SK-N-SH (cell line): ENCODE measurements around the gene CDH15. TPM values are rescaled to one million over a fixed set of nuclear protein-coding genes. Genes with fewer than 3 reads are reported as not detected.

Experiments
- CTCF ChIA-PET: fragments of 300-600, 350-600 bp; formaldehyde crosslinking; extraction: SDS; loops from one replicate; lab custom pipeline; 2021; lab: Yijun Ruan, JAX
- POLR2A ChIA-PET: fragments of 350-600 bp; sonication (Branson Sonifier 250); formaldehyde crosslinking; extraction: SDS; loops from one replicate; lab custom pipeline; 2020; ENCODE audit warnings: antibody characterized with exemption, inconsistent platforms; lab: Yijun Ruan, JAX
- DNase-seq: peaks from one replicate; pipeline ENCODE4 v3.0.0; 2012
- H2AFZ ChIP-seq: fragments of 200-600 bp; sonication (generic); 2 replicates; pipeline ENCODE4 v1.8.1; 2016; ENCODE audit warnings: antibody characterized with exemption, mild to moderate bottlenecking, low read depth
- H3F3A ChIP-seq: fragments of 200-600 bp; sonication (generic); replicated peaks from 2 replicates; pipeline ENCODE3; 2016; ENCODE audit warnings: antibody characterized with exemption, mild to moderate bottlenecking; ENCODE audit not compliant: insufficient read depth
- H3K27ac ChIP-seq, 2 experiments: fragments of 200-500 bp in 1 of 2; fragments of 200-600 bp in 1 of 2; sonication (Bioruptor generic) in 1 of 2; sonication (generic), shearing (Covaris generic) in 1 of 2; 2 replicates each; pipeline versions ENCODE4 v1.5.1 to v1.6.1; 2014 to 2016; ENCODE audit warnings: low read depth in 2 of 2, inconsistent platforms in 1 of 2, low read length in 1 of 2, mild to moderate bottlenecking in 1 of 2, mixed read lengths in 1 of 2
- H3K27me3 ChIP-seq: fragments of 200-600 bp; sonication (generic), shearing (Covaris generic); 2 replicates; pipeline ENCODE4 v1.6.1; 2016; ENCODE audit warnings: mixed run types; ENCODE audit not compliant: insufficient read depth
- H3K36me3 ChIP-seq, 2 experiments: fragments of 200-500 bp in 1 of 2; fragments of 200-600 bp in 1 of 2; sonication (Bioruptor generic) in 1 of 2; sonication (generic) in 1 of 2; replicated peaks in 1 of 2; 2 replicates each; pipeline versions ENCODE3 to v1.5.1; 2014 to 2016; ENCODE audit warnings: low read length in 1 of 2, mild to moderate bottlenecking in 1 of 2; ENCODE audit not compliant: insufficient read depth in 2 of 2, control insufficient read depth in 1 of 2
- H3K4me1 ChIP-seq, 2 experiments: fragments of 200-500 bp in 1 of 2; fragments of 200-600 bp in 1 of 2; sonication (Bioruptor generic) in 1 of 2; sonication (generic), shearing (Covaris generic) in 1 of 2; 2 replicates each; pipeline versions ENCODE4 v1.5.1 to v1.6.1; 2014 to 2016; ENCODE audit warnings: low read depth in 1 of 2, low read length in 1 of 2, mixed run types in 1 of 2; ENCODE audit not compliant: insufficient read depth in 2 of 2, control insufficient read depth in 1 of 2
- H3K4me2 ChIP-seq: fragments of 200-600 bp; sonication (generic), shearing (Covaris generic); 2 replicates; pipeline ENCODE4 v1.6.1; 2017; ENCODE audit warnings: mixed run types
- H3K4me3 ChIP-seq, 2 experiments: fragments of 200-500 bp in 1 of 2; fragments of 200-600 bp in 1 of 2; sonication (Bioruptor generic) in 1 of 2; sonication (generic), shearing (Covaris generic) in 1 of 2; 2 replicates each; pipeline versions ENCODE4 v1.5.1 to v1.8.1; 2014 to 2016; ENCODE audit warnings: low read depth in 2 of 2, inconsistent platforms in 1 of 2, low read length in 1 of 2, mild to moderate bottlenecking in 1 of 2, mixed read lengths in 1 of 2, moderate library complexity in 1 of 2
- H3K79me2 ChIP-seq: fragments of 200-600 bp; sonication (generic); 2 replicates; pipeline ENCODE4 v1.8.1; 2017; ENCODE audit warnings: mild to moderate bottlenecking; ENCODE audit not compliant: insufficient read depth
- H3K9ac ChIP-seq: fragments of 200-600 bp; sonication (generic); 2 replicates; pipeline ENCODE4 v1.6.1; 2017; ENCODE audit warnings: mixed run types
- H3K9me2 ChIP-seq: fragments of 200-600 bp; sonication (generic); 2 replicates; pipeline ENCODE4 v1.6.1; 2017; ENCODE audit warnings: mixed run types
- H3K9me3 ChIP-seq: fragments of 200-600 bp; sonication (generic); 2 replicates; pipeline ENCODE4 v1.6.1; 2017; ENCODE audit warnings: mixed run types, mild to moderate bottlenecking, moderate library complexity
- H4K20me1 ChIP-seq: fragments of 200-600 bp; sonication (generic); 2 replicates; pipeline ENCODE4 v1.6.1; 2017; ENCODE audit warnings: mild to moderate bottlenecking, mixed run types; ENCODE audit not compliant: insufficient read depth
- ELF1 ChIP-seq: IDR thresholded peaks from 2 replicates; pipeline ENCODE4 v1.4.0; 2012
- EP300 ChIP-seq, 2 experiments: IDR thresholded peaks; 2 replicates each; pipeline versions ENCODE4 v1.4.0 to v1.6.1; 2012; ENCODE audit warnings: borderline replicate concordance in 1 of 2, low read depth in 1 of 2, low read length in 1 of 2
- EZH2phosphoT487 ChIP-seq: fragments of 200-600 bp; sonication (generic); IDR thresholded peaks from 2 replicates; pipeline ENCODE4 v1.6.1; 2017; ENCODE audit warnings: low read depth, mixed run types, mild to moderate bottlenecking, antibody characterized with exemption, moderate library complexity, borderline replicate concordance
- FOXM1 ChIP-seq: IDR thresholded peaks from 2 replicates; pipeline ENCODE4 v1.4.0; 2012; ENCODE audit warnings: low read depth, mild to moderate bottlenecking
- GATA2 ChIP-seq: sonication (generic); formaldehyde crosslinking; IDR thresholded peaks from 2 replicates; pipeline ENCODE4 v1.5.0; 2020; ENCODE audit warnings: mild to moderate bottlenecking, missing genetic modification reagents
- MEF2A ChIP-seq: IDR thresholded peaks from 2 replicates; pipeline ENCODE4 v1.4.0; 2012; ENCODE audit warnings: low read depth, borderline replicate concordance
- MXI1 ChIP-seq: IDR thresholded peaks from 2 replicates; pipeline ENCODE4 v1.6.1; 2012; ENCODE audit warnings: mild to moderate bottlenecking, low read depth, low read length, improper control_type of control experiment
- POLR2AphosphoS5 ChIP-seq: IDR thresholded peaks from 2 replicates; pipeline ENCODE4 v1.6.1; 2012; ENCODE audit warnings: low read depth, low read length
- RAD21 ChIP-seq: IDR thresholded peaks from 2 replicates; pipeline ENCODE4 v1.6.1; 2012; ENCODE audit warnings: mild to moderate bottlenecking, low read length
- TAF1 ChIP-seq: IDR thresholded peaks from 2 replicates; pipeline ENCODE4 v1.6.1; 2012; ENCODE audit warnings: low read depth, mild to moderate bottlenecking, low read length, moderate library complexity, borderline replicate concordance
- TEAD4 ChIP-seq: IDR thresholded peaks from 2 replicates; pipeline ENCODE4 v1.4.0; 2012; ENCODE audit warnings: mild to moderate bottlenecking, borderline replicate concordance; ENCODE audit not compliant: insufficient read depth
- YY1 ChIP-seq: IDR thresholded peaks from 2 replicates; pipeline ENCODE4 v1.4.0; 2012; ENCODE audit warnings: low read depth, mild to moderate bottlenecking
- WGBS: methylation state at CpG from one replicate; pipeline ENCODE4 v1.1.6; 2017; ENCODE audit warnings: low lambda C conversion rate; 5-methylcytosine and 5-hydroxymethylcytosine counted together
- polyA plus RNA-seq, 3 experiments: library from polyadenylated mRNA; depleted of rRNA; stranded (reverse); fragments of >200 nt; gene quantifications; 2 replicates each; pipeline ENCODE4 v1.2.3, GENCODE V29; 2012
- TF ChIP-seq, protein P1 (sequence below): IDR thresholded peaks from 2 replicates; pipeline ENCODE4; 2012
- TF ChIP-seq, protein P2 (sequence below): IDR thresholded peaks from 2 replicates; pipeline ENCODE4 v1.4.0; 2012; ENCODE audit warnings: low read depth
- TF ChIP-seq, protein P3 (sequence below): IDR thresholded peaks from 2 replicates; pipeline ENCODE4 v1.4.0; 2012; ENCODE audit warnings: low read depth, borderline replicate concordance
- TF ChIP-seq, protein P4 (sequence below): fragments of 150-350 bp; IDR thresholded peaks from 2 replicates; pipeline ENCODE4 v1.6.1; 2017; ENCODE audit warnings: antibody characterized with exemption, low read length, low read depth, borderline replicate concordance
- TF ChIP-seq, protein P5 (sequence below): IDR thresholded peaks from 2 replicates; pipeline ENCODE4 v1.4.0; 2012; ENCODE audit warnings: low read depth, borderline replicate concordance

Gene CDH15
- polyA plus RNA-seq, 1 of the 3 experiments (the other 2 are of a cell fraction), result 0.03 TPM

DNA sequence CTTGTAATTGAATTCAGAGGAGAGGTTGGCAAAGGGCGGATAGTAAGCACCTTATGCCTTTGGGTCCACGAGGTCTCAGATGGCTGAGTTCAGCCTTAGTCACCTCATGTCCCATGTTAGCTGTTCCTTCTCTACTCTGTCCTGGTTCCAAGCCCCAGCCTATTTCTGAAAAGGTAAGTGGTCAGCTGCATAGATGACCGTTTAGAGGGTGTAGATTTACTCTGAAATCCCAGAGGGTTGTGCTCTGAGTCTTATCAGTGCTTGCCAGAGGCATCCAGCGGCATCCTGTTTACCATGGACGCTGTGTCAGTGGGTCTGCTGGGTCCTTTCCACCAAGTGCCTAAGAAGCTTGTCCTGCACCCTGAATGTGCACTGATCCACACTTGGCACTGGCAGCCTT is 47.8 kb downstream of the CDH15 start:
- Histone ChIP-seq H3K9me3 (no peaks in the 10 kb centered on the region), H2AFZ (no peak overlapping the region), H3K4me1 (peaks cover 0 to 7% of the 10 kb centered on the region in 2 experiments; a peak in 2 of 4 replicates), H3K4me3 (no peak overlapping the region), H3K27me3 (no peaks in the 10 kb centered on the region), H3K9ac (no peak overlapping the region), H3K27ac (no peak overlapping the region), H3K36me3 (peaks cover 19 to 23% of the 10 kb centered on the region in 2 experiments), H3K79me2 (peaks cover 33% of the 10 kb centered on the region), H3F3A (no peaks in the 10 kb centered on the region), H4K20me1 (no peaks in the 10 kb centered on the region), H3K9me2 (no peaks in the 10 kb centered on the region), H3K4me2 (no peak overlapping the region)
- 76% methylated on average over 5 of the region's 5 CpGs for WGBS
- POLR2A ChIA-PET, result no interaction called here
- TF ChIP-seq EP300 (IDR thresholded peaks at IDR 0.05; ENCODE audit: borderline replicate concordance in 1 of 2, low read depth in 1 of 2, low read length in 1 of 2) (no peak), TAF1 (no peak), MEF2A (no peak), ELF1 (no peak)
- TF ChIP-seq, protein P1, sequence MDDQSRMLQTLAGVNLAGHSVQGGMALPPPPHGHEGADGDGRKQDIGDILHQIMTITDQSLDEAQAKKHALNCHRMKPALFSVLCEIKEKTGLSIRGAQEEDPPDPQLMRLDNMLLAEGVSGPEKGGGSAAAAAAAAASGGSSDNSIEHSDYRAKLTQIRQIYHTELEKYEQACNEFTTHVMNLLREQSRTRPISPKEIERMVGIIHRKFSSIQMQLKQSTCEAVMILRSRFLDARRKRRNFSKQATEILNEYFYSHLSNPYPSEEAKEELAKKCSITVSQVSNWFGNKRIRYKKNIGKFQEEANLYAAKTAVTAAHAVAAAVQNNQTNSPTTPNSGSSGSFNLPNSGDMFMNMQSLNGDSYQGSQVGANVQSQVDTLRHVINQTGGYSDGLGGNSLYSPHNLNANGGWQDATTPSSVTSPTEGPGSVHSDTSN, result no peak
- TF ChIP-seq, protein P2, sequence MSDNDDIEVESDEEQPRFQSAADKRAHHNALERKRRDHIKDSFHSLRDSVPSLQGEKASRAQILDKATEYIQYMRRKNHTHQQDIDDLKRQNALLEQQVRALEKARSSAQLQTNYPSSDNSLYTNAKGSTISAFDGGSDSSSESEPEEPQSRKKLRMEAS, result no peak
- CTCF ChIA-PET, result no interaction called here
- no peak for DNase-seq

DNA sequence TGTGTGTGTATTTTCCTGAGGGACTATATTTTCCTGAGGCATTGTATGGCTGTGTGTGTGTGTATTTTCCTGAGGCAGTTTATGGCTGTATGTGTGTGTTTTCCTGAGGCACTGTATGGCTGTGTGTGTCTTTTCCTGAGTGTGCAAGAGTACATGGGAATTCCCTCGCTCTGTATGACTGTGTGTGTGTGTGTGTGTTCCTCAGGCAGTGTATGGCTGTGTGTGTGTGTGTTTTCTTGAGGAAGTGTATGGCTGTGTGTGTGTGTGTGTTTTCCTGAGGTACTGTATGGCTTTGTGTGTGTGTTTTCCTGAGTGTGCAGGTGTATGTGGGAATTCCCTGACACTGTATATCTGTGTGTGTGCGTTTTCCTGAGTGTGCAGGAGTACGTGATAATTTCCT is 50.1 kb downstream of the CDH15 start:
- H3K27me3 ChIP-seq, result no peaks in the 10 kb centered on the region
- no peaks in the 10 kb centered on the region for H3F3A ChIP-seq
- peaks cover 29 to 39% of the 10 kb centered on the region in 2 experiments for H3K36me3 ChIP-seq
- no peak overlapping the region for H2AFZ ChIP-seq
- TF ChIP-seq, protein P2, result no peak
- no peak for TF ChIP-seq YY1
- WGBS, result 96% methylated on average over 3 of the region's 3 CpGs
- H3K79me2 ChIP-seq, result peaks cover 33% of the 10 kb centered on the region
- H3K9me3 ChIP-seq, result no peaks in the 10 kb centered on the region
- peaks cover 0 to 5% of the 10 kb centered on the region in 2 experiments; a peak in 2 of 4 replicates for H3K4me1 ChIP-seq
- POLR2A ChIA-PET, result no interaction called here
- no peak overlapping the region for H3K4me2 ChIP-seq
- H3K9ac ChIP-seq, result no peak overlapping the region
- no peaks in the 10 kb centered on the region for H4K20me1 ChIP-seq
- no peaks in the 10 kb centered on the region for H3K9me2 ChIP-seq
- DNase-seq, result no peak
- CTCF ChIA-PET, result no interaction called here
- H3K27ac ChIP-seq, result no peak overlapping the region
- H3K4me3 ChIP-seq, result no peak overlapping the region

DNA sequence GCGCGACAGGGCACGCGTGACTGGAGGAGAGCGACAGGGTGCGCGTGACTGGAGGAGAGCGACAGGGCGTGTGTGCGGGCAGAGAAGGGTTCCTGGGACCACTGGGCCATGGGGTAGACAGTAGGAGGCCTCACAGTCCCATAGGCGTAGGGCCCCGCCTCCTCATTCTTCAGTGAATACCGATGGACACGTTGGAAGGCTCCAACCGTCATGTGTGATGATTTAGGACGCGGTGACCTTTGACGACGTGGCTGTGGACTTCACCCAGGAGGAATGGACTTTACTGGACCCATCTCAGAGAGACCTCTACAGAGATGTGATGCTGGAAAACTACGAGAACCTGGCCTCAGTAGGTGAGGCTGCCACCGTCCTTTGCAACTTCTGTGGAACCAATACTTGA is 51.4 kb downstream of the CDH15 start:
- no peak for DNase-seq
- no peak overlapping the region for H2AFZ ChIP-seq
- H3K9me3 ChIP-seq, result no peaks in the 10 kb centered on the region; the same call in 1 of the 2 replicates
- no peak overlapping the region for H3K4me2 ChIP-seq
- H3F3A ChIP-seq, result no peaks in the 10 kb centered on the region
- POLR2A ChIA-PET, result interaction anchor here (0.6 kb wide), 1 partner anchor 358 kb away, joined by 3 read pairs; no protein-coding TSS in a partner anchor
- no peak overlapping the region for H3K4me3 ChIP-seq
- no peak overlapping the region for H3K9ac ChIP-seq
- H3K9me2 ChIP-seq, result no peaks in the 10 kb centered on the region
- peaks cover 35% of the 10 kb centered on the region for H3K79me2 ChIP-seq
- no peak overlapping the region for H3K27ac ChIP-seq
- H3K36me3 ChIP-seq, result peaks cover 42 to 52% of the 10 kb centered on the region in 2 experiments
- H4K20me1 ChIP-seq, result no peaks in the 10 kb centered on the region
- no peaks in the 10 kb centered on the region for H3K27me3 ChIP-seq
- CTCF ChIA-PET, result no interaction called here
- peaks cover 0 to 2% of the 10 kb centered on the region in 2 experiments; a peak in 1 of 4 replicates for H3K4me1 ChIP-seq
- TF ChIP-seq, protein P3, sequence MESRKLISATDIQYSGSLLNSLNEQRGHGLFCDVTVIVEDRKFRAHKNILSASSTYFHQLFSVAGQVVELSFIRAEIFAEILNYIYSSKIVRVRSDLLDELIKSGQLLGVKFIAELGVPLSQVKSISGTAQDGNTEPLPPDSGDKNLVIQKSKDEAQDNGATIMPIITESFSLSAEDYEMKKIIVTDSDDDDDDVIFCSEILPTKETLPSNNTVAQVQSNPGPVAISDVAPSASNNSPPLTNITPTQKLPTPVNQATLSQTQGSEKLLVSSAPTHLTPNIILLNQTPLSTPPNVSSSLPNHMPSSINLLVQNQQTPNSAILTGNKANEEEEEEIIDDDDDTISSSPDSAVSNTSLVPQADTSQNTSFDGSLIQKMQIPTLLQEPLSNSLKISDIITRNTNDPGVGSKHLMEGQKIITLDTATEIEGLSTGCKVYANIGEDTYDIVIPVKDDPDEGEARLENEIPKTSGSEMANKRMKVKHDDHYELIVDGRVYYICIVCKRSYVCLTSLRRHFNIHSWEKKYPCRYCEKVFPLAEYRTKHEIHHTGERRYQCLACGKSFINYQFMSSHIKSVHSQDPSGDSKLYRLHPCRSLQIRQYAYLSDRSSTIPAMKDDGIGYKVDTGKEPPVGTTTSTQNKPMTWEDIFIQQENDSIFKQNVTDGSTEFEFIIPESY, result no peak
- TF ChIP-seq, protein P4, sequence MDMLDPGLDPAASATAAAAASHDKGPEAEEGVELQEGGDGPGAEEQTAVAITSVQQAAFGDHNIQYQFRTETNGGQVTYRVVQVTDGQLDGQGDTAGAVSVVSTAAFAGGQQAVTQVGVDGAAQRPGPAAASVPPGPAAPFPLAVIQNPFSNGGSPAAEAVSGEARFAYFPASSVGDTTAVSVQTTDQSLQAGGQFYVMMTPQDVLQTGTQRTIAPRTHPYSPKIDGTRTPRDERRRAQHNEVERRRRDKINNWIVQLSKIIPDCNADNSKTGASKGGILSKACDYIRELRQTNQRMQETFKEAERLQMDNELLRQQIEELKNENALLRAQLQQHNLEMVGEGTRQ, result no peak
- TF ChIP-seq RAD21 (no peak), EP300 (IDR thresholded peaks at IDR 0.05; ENCODE audit: borderline replicate concordance in 1 of 2, low read depth in 1 of 2, low read length in 1 of 2) (no peak), FOXM1 (no peak), TEAD4 (no peak), MXI1 (no peak), GATA2 (CRISPR knock-in tag) (no peak), EZH2phosphoT487 (no peak), POLR2AphosphoS5 (no peak)
- TF ChIP-seq, protein P5, sequence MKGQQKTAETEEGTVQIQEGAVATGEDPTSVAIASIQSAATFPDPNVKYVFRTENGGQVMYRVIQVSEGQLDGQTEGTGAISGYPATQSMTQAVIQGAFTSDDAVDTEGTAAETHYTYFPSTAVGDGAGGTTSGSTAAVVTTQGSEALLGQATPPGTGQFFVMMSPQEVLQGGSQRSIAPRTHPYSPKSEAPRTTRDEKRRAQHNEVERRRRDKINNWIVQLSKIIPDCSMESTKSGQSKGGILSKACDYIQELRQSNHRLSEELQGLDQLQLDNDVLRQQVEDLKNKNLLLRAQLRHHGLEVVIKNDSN, result no peak
- WGBS, result 96% methylated on average over 21 of the region's 21 CpGs
